ENCODE data around the gene BUB1B.

Gene BUB1B

GRCh38 chr15:40175160-40175559 is 14.3 kb downstream of the BUB1B start:
- H2BK5ac ChIP-seq (ENCODE audit: low read depth, low read length, poor library complexity, severe bottlenecking) = no peak overlapping the region
- no peak overlapping the region for H2BK12ac ChIP-seq (ENCODE audit: low read length in 2 of 2)
- H3K14ac ChIP-seq (ENCODE audit: low read length in 2 of 2) = no peak overlapping the region
- no peak overlapping the region for H2BK15ac ChIP-seq (ENCODE audit: low read depth, poor library complexity, severe bottlenecking)
- H4K8ac ChIP-seq (ENCODE audit: low read length) = no peak overlapping the region
- no peak overlapping the region for H2AFZ ChIP-seq (ENCODE audit: low read depth, low read length)
- H3K9ac ChIP-seq (ENCODE audit: low read length) = no peak overlapping the region
- H3K9me3 ChIP-seq (ENCODE audit: control insufficient read depth, low read length) = no peaks in the 10 kb centered on the region
- no peaks in the 10 kb centered on the region for H3K27me3 ChIP-seq (ENCODE audit: control insufficient read depth in 1 of 2, insufficient read depth in 1 of 2, low read length in 2 of 2)
- no peak overlapping the region for H3K27ac ChIP-seq (ENCODE audit: low read length, poor library complexity, severe bottlenecking)
- no peak for DNase-seq
- WGBS = 91% methylated on average over 2 of the region's 3 CpGs
- H2BK120ac ChIP-seq (ENCODE audit: low read depth, low read length) = no peak overlapping the region
- H3K36me3 ChIP-seq (ENCODE audit: control insufficient read depth in 1 of 2, insufficient read depth in 2 of 2, low read depth in 1 of 2, low read length in 2 of 2) = peaks cover 0 to 9% of the 10 kb centered on the region in 2 experiments
- H3K4ac ChIP-seq (ENCODE audit: low read depth in 1 of 2, low read length in 2 of 2) = no peak overlapping the region
- no peaks in the 10 kb centered on the region for H3K4me1 ChIP-seq (ENCODE audit: control insufficient read depth, insufficient read depth, low read depth, low read length)
- H2AK5ac ChIP-seq (ENCODE audit: low read length, severe bottlenecking) = no peak overlapping the region
- no peak overlapping the region for H3K4me2 ChIP-seq (ENCODE audit: low read length, poor library complexity, severe bottlenecking)
- no peak overlapping the region for H3K23ac ChIP-seq (ENCODE audit: low read length in 2 of 2)
- H3K79me1 ChIP-seq (replicated peaks; ENCODE audit: low read length, poor library complexity, severe bottlenecking) = peaks cover 8% of the 10 kb centered on the region
- no peak overlapping the region for H3K18ac ChIP-seq (ENCODE audit: low read depth in 1 of 2, low read length in 2 of 2)
- H3K4me3 ChIP-seq (ENCODE audit: insufficient read depth in 1 of 2, low read depth in 1 of 2, low read length in 2 of 2) = no peak overlapping the region
- no peak overlapping the region for H4K91ac ChIP-seq (ENCODE audit: low read length)

GRCh38 chr15:40182358-40183029 is 21.6 kb downstream of the BUB1B start:
- H2BK15ac ChIP-seq (ENCODE audit: low read depth, poor library complexity, severe bottlenecking) = no peak overlapping the region
- H4K8ac ChIP-seq (ENCODE audit: low read length) = no peak overlapping the region
- H3K14ac ChIP-seq (ENCODE audit: low read length in 2 of 2) = no peak overlapping the region
- H3K9ac ChIP-seq (ENCODE audit: low read length) = no peak overlapping the region
- H2AFZ ChIP-seq (ENCODE audit: low read depth, low read length) = no peak overlapping the region
- DNase-seq = no peak
- peaks cover 1% of the 10 kb centered on the region for H3K4me1 ChIP-seq (ENCODE audit: control insufficient read depth, insufficient read depth, low read depth, low read length)
- WGBS = no CpG with 5 or more reads among the region's 1 CpG
- H2BK5ac ChIP-seq (ENCODE audit: low read depth, low read length, poor library complexity, severe bottlenecking) = no peak overlapping the region
- H3K79me1 ChIP-seq (replicated peaks; ENCODE audit: low read length, poor library complexity, severe bottlenecking) = peaks cover 8% of the 10 kb centered on the region
- H3K18ac ChIP-seq (ENCODE audit: low read depth in 1 of 2, low read length in 2 of 2) = no peak overlapping the region
- no peaks in the 10 kb centered on the region for H3K9me3 ChIP-seq (ENCODE audit: control insufficient read depth, low read length)
- H3K27ac ChIP-seq (ENCODE audit: low read length, poor library complexity, severe bottlenecking) = no peak overlapping the region
- no peaks in the 10 kb centered on the region for H3K27me3 ChIP-seq (ENCODE audit: control insufficient read depth in 1 of 2, insufficient read depth in 1 of 2, low read length in 2 of 2)
- no peak overlapping the region for H2AK5ac ChIP-seq (ENCODE audit: low read length, severe bottlenecking)
- H3K36me3 ChIP-seq (ENCODE audit: control insufficient read depth in 1 of 2, insufficient read depth in 2 of 2, low read depth in 1 of 2, low read length in 2 of 2) = no peaks in the 10 kb centered on the region
- no peak overlapping the region for H4K91ac ChIP-seq (ENCODE audit: low read length)
- H2BK120ac ChIP-seq (ENCODE audit: low read depth, low read length) = no peak overlapping the region
- H3K23ac ChIP-seq (ENCODE audit: low read length in 2 of 2) = peak overlapping the region in 1 of 2 experiments; percentile 9
- H3K4me2 ChIP-seq (ENCODE audit: low read length, poor library complexity, severe bottlenecking) = no peak overlapping the region
- no peak overlapping the region for H3K4me3 ChIP-seq (ENCODE audit: insufficient read depth in 1 of 2, low read depth in 1 of 2, low read length in 2 of 2)
- H2BK12ac ChIP-seq (ENCODE audit: low read length in 2 of 2) = no peak overlapping the region
- H3K4ac ChIP-seq (ENCODE audit: low read depth in 1 of 2, low read length in 2 of 2) = no peak overlapping the region

- no peak overlapping the region for H3K18ac ChIP-seq (ENCODE audit: low read depth in 1 of 2, low read length in 2 of 2)
- no peak overlapping the region for H3K23ac ChIP-seq (ENCODE audit: low read length in 2 of 2)
- H4K91ac ChIP-seq (ENCODE audit: low read length) = no peak overlapping the region
- H3K4me1 ChIP-seq (ENCODE audit: control insufficient read depth, insufficient read depth, low read depth, low read length) = peaks cover 1% of the 10 kb centered on the region
- H3K14ac ChIP-seq (ENCODE audit: low read length in 2 of 2) = no peak overlapping the region
- no peaks in the 10 kb centered on the region for H3K36me3 ChIP-seq (ENCODE audit: control insufficient read depth in 1 of 2, insufficient read depth in 2 of 2, low read depth in 1 of 2, low read length in 2 of 2)
- H3K4me2 ChIP-seq (ENCODE audit: low read length, poor library complexity, severe bottlenecking) = no peak overlapping the region
- H2BK12ac ChIP-seq (ENCODE audit: low read length in 2 of 2) = no peak overlapping the region
- no peak overlapping the region for H3K4ac ChIP-seq (ENCODE audit: low read depth in 1 of 2, low read length in 2 of 2)
- no peak overlapping the region for H4K8ac ChIP-seq (ENCODE audit: low read length)
- no peak overlapping the region for H3K4me3 ChIP-seq (ENCODE audit: insufficient read depth in 1 of 2, low read depth in 1 of 2, low read length in 2 of 2)
- H2BK120ac ChIP-seq (ENCODE audit: low read depth, low read length) = no peak overlapping the region
- no peak overlapping the region for H3K9ac ChIP-seq (ENCODE audit: low read length)
- no peaks in the 10 kb centered on the region for H3K9me3 ChIP-seq (ENCODE audit: control insufficient read depth, low read length)
- no peak overlapping the region for H3K27ac ChIP-seq (ENCODE audit: low read length, poor library complexity, severe bottlenecking)
- H2BK15ac ChIP-seq (ENCODE audit: low read depth, poor library complexity, severe bottlenecking) = no peak overlapping the region
- DNase-seq = no peak
- 98% methylated on average over 6 of the region's 9 CpGs for WGBS
- no peaks in the 10 kb centered on the region for H3K27me3 ChIP-seq (ENCODE audit: control insufficient read depth in 1 of 2, insufficient read depth in 1 of 2, low read length in 2 of 2)
- H2AK5ac ChIP-seq (ENCODE audit: low read length, severe bottlenecking) = no peak overlapping the region
- H2BK5ac ChIP-seq (ENCODE audit: low read depth, low read length, poor library complexity, severe bottlenecking) = no peak overlapping the region
- no peak overlapping the region for H2AFZ ChIP-seq (ENCODE audit: low read depth, low read length)
- H3K79me1 ChIP-seq (replicated peaks; ENCODE audit: low read length, poor library complexity, severe bottlenecking) = peaks cover 9% of the 10 kb centered on the region
Observed at GRCh38 chr15:40183636-40184463, 23.0 kb downstream of the BUB1B start.

GRCh38 chr15:40190591-40190990 is 29.7 kb downstream of the BUB1B start:
- WGBS = 60% methylated on average over 6 of the region's 6 CpGs
- Histone ChIP-seq H2BK12ac (ENCODE audit: low read length in 2 of 2) (no peak overlapping the region), H2BK5ac (ENCODE audit: low read depth, low read length, poor library complexity, severe bottlenecking) (no peak overlapping the region), H3K14ac (ENCODE audit: low read length in 2 of 2) (no peak overlapping the region), H3K23ac (ENCODE audit: low read length in 2 of 2) (no peak overlapping the region), H3K36me3 (ENCODE audit: control insufficient read depth in 1 of 2, insufficient read depth in 2 of 2, low read depth in 1 of 2, low read length in 2 of 2) (no peaks in the 10 kb centered on the region), H3K79me1 (replicated peaks; ENCODE audit: low read length, poor library complexity, severe bottlenecking) (peaks cover 12% of the 10 kb centered on the region), H3K27ac (ENCODE audit: low read length, poor library complexity, severe bottlenecking) (no peak overlapping the region), H3K4me2 (ENCODE audit: low read length, poor library complexity, severe bottlenecking) (no peak overlapping the region), H3K4me3 (ENCODE audit: insufficient read depth in 1 of 2, low read depth in 1 of 2, low read length in 2 of 2) (no peak overlapping the region), H3K27me3 (ENCODE audit: control insufficient read depth in 1 of 2, insufficient read depth in 1 of 2, low read length in 2 of 2) (no peaks in the 10 kb centered on the region), H3K18ac (ENCODE audit: low read depth in 1 of 2, low read length in 2 of 2) (peak overlapping the region in 1 of 2 experiments; percentile 72), H2BK120ac (ENCODE audit: low read depth, low read length) (no peak overlapping the region), H2AFZ (ENCODE audit: low read depth, low read length) (no peak overlapping the region), H4K91ac (ENCODE audit: low read length) (no peak overlapping the region), H4K8ac (ENCODE audit: low read length) (no peak overlapping the region), H3K4ac (ENCODE audit: low read depth in 1 of 2, low read length in 2 of 2) (no peak overlapping the region), H3K9me3 (ENCODE audit: control insufficient read depth, low read length) (no peaks in the 10 kb centered on the region), H2BK15ac (ENCODE audit: low read depth, poor library complexity, severe bottlenecking) (no peak overlapping the region), H2AK5ac (ENCODE audit: low read length, severe bottlenecking) (no peak overlapping the region), H3K4me1 (ENCODE audit: control insufficient read depth, insufficient read depth, low read depth, low read length) (peaks cover 1% of the 10 kb centered on the region), H3K9ac (ENCODE audit: low read length) (peak overlapping the region; percentile 45)
- peak; percentile 70 for DNase-seq

All from mesenchymal stem cell (in vitro differentiated cells and primary cell).